Ovary (tissue), 9 donors: ENCODE data around the gene PTH1R. TPM values are rescaled to one million over a fixed set of nuclear protein-coding genes. Genes with fewer than 3 reads are reported as not detected.
A peak's percentile ranks its signal among the peaks of the same experiment; 100 is the strongest.

Source experiments
- DNase-seq, 5 donors: peaks; one replicate each; pipeline ENCODE4 v3.0.0-alpha.2; 2019 to 2020
- H3K27ac ChIP-seq, 2 donors: fragments of 200-600 bp; one replicate each; pipeline versions ENCODE4 v1.5.1 to v1.8.0; 2019 to 2022
- H3K27me3 ChIP-seq: fragments of 200-600 bp; one replicate; pipeline ENCODE4 v1.8.0; 2022
- H3K36me3 ChIP-seq: fragments of 200-600 bp; sonication (generic); one replicate; pipeline ENCODE4 v1.5.1; 2019
- H3K4me1 ChIP-seq: one replicate; pipeline ENCODE4 v1.8.1; 2013; ENCODE audit warnings: mild to moderate bottlenecking, moderate library complexity; ENCODE audit not compliant: insufficient read depth
- H3K4me3 ChIP-seq: fragments of 200-600 bp; sonication (generic); one replicate; pipeline ENCODE4 v1.5.1; 2017
- H3K9me3 ChIP-seq, 2 donors: fragments of 200-600 bp in 1 of 2; sonication (generic) in 1 of 2; one replicate each; pipeline versions ENCODE4 v1.5.1 to v1.8.1; 2013 to 2019; ENCODE audit warnings: mild to moderate bottlenecking in 1 of 2, moderate library complexity in 1 of 2
- EP300 ChIP-seq: sonication (generic); formaldehyde crosslinking; IDR thresholded peaks from one replicate; pipeline ENCODE4 v1.6.1; 2017; ENCODE audit warnings: antibody characterized with exemption
- POLR2A ChIP-seq: fragments of 450-650 bp; IDR thresholded peaks from one replicate; pipeline ENCODE4 v1.6.1; 2017; ENCODE audit warnings: antibody characterized with exemption, mild to moderate bottlenecking, moderate library complexity
- WGBS, 3 donors: extraction: QIAGEN DNeasy Blood & Tissue Kit in 1 of 3; methylation state at CpG; one replicate each; pipeline versions ENCODE4 v1.1.5 to v1.1.7; 2013 to 2017; 5-methylcytosine and 5-hydroxymethylcytosine counted together
- intact Hi-C, 4 donors: fragments of 100-400 bp; cut with DNase I; formaldehyde crosslinking; loops; one replicate each; pipeline versions ENCODE4 v1.11.0 to v1.15.1; 2022 to 2023
- polyA plus RNA-seq, 2 donors: library from polyadenylated mRNA; stranded (reverse); fragments of 200-250 nt in 1 of 2; fragments of 350-450 nt in 1 of 2; fragmentation: Illumina TruSeq in 1 of 2; extraction: RNeasy Lipid Tissue Mini Kit (QIAGEN cat#74804) in 1 of 2; gene quantifications; one replicate each; pipeline ENCODE4 v1.2.3, GENCODE V29; 2013 to 2014
- total RNA-seq, 7 donors: library from RNA; depleted of rRNA in 2 of 7; stranded (reverse); fragments of >200 nt in 2 of 7; fragmentation: NEBNext Ultra II Directional in 3 of 7; extraction: Animal tissue kit (Norgen Biotek cat#: 25700) in 3 of 7; gene quantifications; one replicate each; pipeline versions ENCODE4 v1.1.0 to v1.2.4, GENCODE V29; 2016 to 2023
- TF ChIP-seq, protein P1 (sequence below), 3 donors: fragments of 450-650 bp in 2 of 3; fragments of 200-600 bp in 1 of 3; IDR thresholded peaks; one replicate each; pipeline versions ENCODE4 v1.5.1 to v1.8.0; 2016 to 2022; ENCODE audit warnings: antibody characterized with exemption in 3 of 3, mild to moderate bottlenecking in 1 of 3
- donor health status: DM: no; HTN: no; CAD: no; lungs with moderate emphysema.
- donor health status: DM: no; HTN: no; CAD: no.
- donor health status: Bipolar disorder and iron deficiency.
- donor health status: DM: yes; HTN: yes; CAD: no.
- donor health status: DM: no; HTN: no; CAD: no.
- donor health status: DM: yes; HTN: yes; CAD: no.

PTH1R gene
- total and polyA plus RNA-seq, 9 donors = 3.8 to 23.9 (median 12.3) TPM

DNA sequence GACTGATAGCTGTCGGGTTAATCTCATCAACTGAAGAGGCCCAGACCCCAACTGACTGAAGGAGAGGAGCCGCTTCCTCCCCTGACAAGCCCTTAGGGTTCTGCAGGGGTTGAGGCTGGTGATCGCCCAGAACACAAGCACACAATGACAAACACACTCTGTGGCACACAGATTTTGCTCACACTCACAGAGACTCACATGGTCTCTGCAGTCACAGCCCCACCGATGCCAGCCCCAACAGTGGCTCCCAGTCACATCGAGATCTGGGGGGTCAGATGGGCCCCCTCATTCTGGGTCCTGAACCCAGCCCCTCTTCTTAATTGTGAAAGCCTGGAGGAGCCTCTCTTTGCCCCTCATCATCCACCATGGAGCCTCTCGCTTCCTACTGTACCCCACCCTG, 16.7 kb downstream of the PTH1R start:
- DNase-seq = peak in 1 of 5 donors; percentile 13
- intact Hi-C loops = loop anchor here in 3 of 4 donors (1.0 to 5.0 kb wide), 3 partner anchors 27 to 187 kb away; no protein-coding TSS in a partner anchor
- H3K27ac ChIP-seq = no peak overlapping the region
- WGBS, 3 donors = 93 to 96% (median 94%) methylated on average over 6 of the region's 6 CpGs
- TF ChIP-seq EP300 = no peak
- TF ChIP-seq, protein P1, sequence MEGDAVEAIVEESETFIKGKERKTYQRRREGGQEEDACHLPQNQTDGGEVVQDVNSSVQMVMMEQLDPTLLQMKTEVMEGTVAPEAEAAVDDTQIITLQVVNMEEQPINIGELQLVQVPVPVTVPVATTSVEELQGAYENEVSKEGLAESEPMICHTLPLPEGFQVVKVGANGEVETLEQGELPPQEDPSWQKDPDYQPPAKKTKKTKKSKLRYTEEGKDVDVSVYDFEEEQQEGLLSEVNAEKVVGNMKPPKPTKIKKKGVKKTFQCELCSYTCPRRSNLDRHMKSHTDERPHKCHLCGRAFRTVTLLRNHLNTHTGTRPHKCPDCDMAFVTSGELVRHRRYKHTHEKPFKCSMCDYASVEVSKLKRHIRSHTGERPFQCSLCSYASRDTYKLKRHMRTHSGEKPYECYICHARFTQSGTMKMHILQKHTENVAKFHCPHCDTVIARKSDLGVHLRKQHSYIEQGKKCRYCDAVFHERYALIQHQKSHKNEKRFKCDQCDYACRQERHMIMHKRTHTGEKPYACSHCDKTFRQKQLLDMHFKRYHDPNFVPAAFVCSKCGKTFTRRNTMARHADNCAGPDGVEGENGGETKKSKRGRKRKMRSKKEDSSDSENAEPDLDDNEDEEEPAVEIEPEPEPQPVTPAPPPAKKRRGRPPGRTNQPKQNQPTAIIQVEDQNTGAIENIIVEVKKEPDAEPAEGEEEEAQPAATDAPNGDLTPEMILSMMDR (IDR thresholded peaks at IDR 0.05) = no peak
- TF ChIP-seq POLR2A = no peak
- H3K9me3 ChIP-seq = no peaks in the 10 kb centered on the region
- peaks cover 9% of the 10 kb centered on the region for H3K4me1 ChIP-seq
- no peaks in the 10 kb centered on the region for H3K36me3 ChIP-seq
- no peaks in the 10 kb centered on the region for H3K27me3 ChIP-seq
- H3K4me3 ChIP-seq = no peak overlapping the region

DNA sequence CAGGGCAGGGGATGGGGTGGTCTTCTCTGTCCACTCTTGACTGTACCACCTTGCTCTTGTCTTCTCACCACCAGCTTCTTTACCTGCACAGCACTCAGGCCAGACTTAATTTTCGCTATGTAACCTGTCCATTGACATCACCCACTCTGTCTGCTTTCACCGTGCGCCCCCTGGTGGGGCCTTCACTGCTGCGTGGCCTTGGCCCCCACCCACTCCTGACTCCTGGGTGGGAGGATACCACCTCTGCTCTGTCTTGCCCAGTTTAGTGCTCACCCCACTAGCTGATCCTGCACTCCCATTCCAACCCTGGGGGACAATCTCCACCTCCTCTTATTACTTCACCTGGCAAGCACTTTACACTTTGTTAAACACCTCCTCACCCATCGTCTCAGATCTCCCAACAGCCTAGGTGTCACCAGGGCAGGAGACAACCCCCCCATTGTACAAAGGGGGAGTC, 17.7 kb downstream of the PTH1R start:
- WGBS, 3 donors = 16 to 21% (median 16%) methylated on average over 5 of the region's 5 CpGs
- TF ChIP-seq POLR2A (no peak), EP300 (no peak)
- TF ChIP-seq, protein P1 (IDR thresholded peaks at IDR 0.05) = peak; percentile 74 to 94 (median 92)
- no peaks in the 10 kb centered on the region for H3K36me3 ChIP-seq
- DNase-seq = peak; percentile 76 to 89 (median 85)
- peaks cover 7% of the 10 kb centered on the region for H3K4me1 ChIP-seq
- no peak overlapping the region for H3K27ac ChIP-seq
- H3K27me3 ChIP-seq = no peaks in the 10 kb centered on the region
- intact Hi-C loops = loop anchor here in 2 of 4 donors (5.0 kb wide), 1 partner anchor 188 kb away; no protein-coding TSS in a partner anchor
- H3K4me3 ChIP-seq = no peak overlapping the region
- no peaks in the 10 kb centered on the region for H3K9me3 ChIP-seq

DNA sequence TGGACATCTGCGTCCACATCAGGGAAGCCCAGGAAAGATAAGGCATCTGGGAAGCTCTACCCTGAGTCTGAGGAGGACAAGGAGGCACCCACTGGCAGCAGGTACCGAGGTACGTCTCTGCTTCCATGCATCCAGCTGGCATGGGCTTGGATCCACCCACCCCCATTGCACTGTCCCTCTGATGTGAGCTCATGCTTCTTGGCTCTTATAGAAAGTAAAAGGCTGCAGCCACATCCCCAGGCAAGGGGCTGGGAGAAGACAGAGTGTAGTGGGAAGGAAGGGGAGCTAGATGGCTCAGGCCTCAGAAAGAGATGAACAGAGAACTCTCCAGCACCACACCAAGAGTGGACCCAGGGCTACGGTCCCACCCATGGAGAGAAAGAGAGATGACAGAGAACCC, 18.2 kb downstream of the PTH1R start:
- no peaks in the 10 kb centered on the region for H3K9me3 ChIP-seq
- H3K27me3 ChIP-seq = no peaks in the 10 kb centered on the region
- H3K4me1 ChIP-seq = peaks cover 7% of the 10 kb centered on the region
- DNase-seq = peak in 2 of 5 donors; percentile 14 to 34
- H3K27ac ChIP-seq = no peak overlapping the region
- H3K4me3 ChIP-seq = no peak overlapping the region
- no peak for TF ChIP-seq EP300
- TF ChIP-seq, protein P1 (IDR thresholded peaks at IDR 0.05) = no peak
- TF ChIP-seq POLR2A = no peak
- intact Hi-C loops = loop anchor here in 2 of 4 donors (5.0 kb wide), 1 partner anchor 188 kb away; no protein-coding TSS in a partner anchor
- H3K36me3 ChIP-seq = no peaks in the 10 kb centered on the region
- 73 to 89% (median 75%) methylated on average over 4 of the region's 4 CpGs for WGBS, 3 donors

DNA sequence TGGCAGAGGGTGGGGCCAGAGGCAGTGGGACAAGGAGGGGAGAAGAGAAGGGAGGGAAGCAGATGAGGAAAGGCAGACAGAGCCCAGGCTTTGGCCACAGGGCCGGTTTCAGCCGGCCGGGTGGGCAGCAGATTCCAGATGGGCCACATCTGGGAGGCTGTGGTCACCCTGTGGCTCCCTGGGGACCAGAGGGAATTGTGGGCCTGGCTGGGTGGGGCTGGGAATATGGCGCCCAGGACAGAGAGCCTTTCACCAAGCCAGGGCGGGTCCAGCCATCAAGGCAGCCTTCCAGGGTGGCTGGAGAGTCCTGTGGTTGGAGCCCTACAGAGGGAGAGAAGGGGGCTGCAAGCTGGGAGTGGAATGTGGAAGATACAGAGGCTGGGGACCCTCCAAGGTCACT, 18.9 kb downstream of the PTH1R start:
- Histone ChIP-seq H3K4me3 (no peak overlapping the region), H3K36me3 (no peaks in the 10 kb centered on the region), H3K27ac (no peak overlapping the region), H3K4me1 (peaks cover 7% of the 10 kb centered on the region), H3K27me3 (no peaks in the 10 kb centered on the region), H3K9me3 (no peaks in the 10 kb centered on the region)
- 58 to 71% (median 60%) methylated on average over 5 of the region's 5 CpGs for WGBS, 3 donors
- DNase-seq = peak in 2 of 5 donors; percentile 14 to 34
- intact Hi-C loops = loop anchor here in 2 of 4 donors (5.0 kb wide), 1 partner anchor 189 kb away; no protein-coding TSS in a partner anchor
- TF ChIP-seq, protein P1 (IDR thresholded peaks at IDR 0.05) = no peak
- TF ChIP-seq EP300 (no peak), POLR2A (no peak)
